GM19324 (cell line): ENCODE results near the gene NT5DC4.

Source experiments
- ATAC-seq: cut with Tn5 transposase; IDR thresholded peaks from one replicate; pipeline ENCODE4 v1.9.1; 2021; ENCODE audit warnings: mild to moderate bottlenecking, moderate library complexity; ENCODE audit not compliant: unreplicated experiment, low FRiP score

Gene NT5DC4

DNA sequence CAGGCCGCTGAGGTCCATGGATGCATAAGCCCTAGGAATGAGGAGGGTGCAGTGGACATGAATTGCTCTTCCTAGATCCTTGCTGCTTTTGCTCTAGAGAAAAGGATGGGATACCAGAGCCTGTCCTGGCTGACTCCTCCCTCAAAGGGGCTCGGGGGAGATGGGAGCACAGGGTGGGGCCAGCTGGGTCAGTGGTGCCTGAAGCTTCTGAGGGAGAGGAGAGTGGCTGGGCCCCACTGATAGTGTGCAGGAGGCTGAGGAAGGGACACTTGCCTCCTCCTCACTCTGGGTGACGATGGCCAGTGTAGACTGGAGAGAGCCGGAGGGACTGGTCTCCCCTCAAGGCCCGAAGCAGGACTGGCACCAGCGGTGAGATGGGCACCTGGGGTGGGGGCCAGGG is at the start of gene NT5DC4:
TSS of gene NT5DC4 (plus strand) at position 236 of the 400 bp plus-strand sequence. CDS start at position 296, 60 bp downstream.
- ATAC-seq, result no peak

DNA sequence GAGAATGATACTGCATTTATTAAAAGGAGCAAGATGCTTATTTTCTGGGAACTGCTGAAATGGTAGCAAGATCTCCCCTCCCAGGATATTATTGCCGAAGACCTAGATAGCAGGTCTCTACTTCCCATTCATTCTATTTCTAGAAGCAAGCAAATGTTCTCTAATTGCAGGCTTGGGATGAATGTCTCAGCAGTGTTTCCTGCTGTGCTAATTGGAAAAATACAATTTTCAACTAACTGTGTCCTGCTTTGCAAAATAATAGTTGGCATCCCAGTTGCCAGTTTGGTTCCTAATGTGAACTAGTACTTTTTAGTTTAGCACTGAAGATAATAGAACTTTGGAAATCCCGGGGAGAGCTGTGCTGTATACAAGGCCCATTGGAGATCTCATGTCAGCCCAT is 49.0 kb upstream of the NT5DC4 start:
- no peak for ATAC-seq

DNA sequence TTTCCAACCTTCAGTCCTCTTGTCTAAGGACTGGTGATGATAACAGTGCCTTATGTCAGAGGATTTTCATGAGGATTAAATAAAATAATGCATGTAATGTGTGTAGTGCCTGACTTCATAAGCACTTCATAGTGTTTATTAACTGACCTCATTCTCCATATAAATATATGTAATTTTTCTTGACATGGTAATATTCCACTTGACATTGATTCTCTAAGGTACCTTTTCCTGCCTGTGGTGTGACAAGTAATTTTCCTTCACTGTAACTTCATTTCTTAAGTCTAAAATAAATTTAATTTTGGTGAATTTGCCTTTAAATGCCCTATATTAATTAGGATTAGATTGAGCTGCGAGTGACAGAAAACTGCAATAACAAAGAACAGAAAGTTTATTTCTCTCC is 47.8 kb upstream of the NT5DC4 start:
- ATAC-seq, result no peak

DNA sequence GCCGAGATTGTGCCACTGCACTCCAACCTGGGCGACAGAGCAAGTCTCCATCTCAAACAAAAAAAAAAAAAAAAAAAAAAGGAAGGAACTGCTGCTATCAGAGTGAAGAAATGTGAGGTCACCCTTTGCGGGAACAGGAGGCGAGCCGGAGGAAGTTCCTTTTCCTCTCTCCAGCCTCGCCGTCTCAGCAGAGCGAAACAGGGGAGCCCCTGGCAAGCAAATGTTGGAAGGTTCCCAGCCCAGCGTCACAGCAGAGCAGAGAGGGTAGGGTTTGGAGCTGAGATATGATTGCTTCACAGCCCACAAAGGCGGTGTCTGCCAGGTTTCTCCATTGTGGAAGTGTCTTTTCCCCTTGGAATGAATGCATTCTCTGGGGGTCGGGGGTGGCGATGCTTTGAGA is 46.6 kb upstream of the NT5DC4 start:
- ATAC-seq, result no peak

DNA sequence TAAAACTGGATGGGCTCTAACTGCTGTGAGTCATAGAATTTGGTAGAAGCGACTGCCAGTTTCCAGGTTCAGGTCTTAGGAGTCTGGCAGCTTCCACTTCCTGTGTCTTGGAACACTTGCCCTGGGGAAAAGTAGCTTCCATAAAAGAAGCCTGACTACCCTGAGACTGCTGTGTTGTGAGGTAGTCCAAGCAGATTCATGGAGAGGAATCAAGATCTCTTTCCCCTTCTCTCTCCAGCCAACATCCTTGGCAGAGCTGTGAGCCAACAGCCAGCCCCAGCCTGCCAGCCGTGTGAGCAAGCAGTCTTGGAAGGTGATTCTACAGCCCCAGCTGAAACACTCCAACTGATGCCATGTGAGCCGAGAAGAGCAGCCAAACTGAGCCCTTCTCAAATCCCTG is 41.3 kb upstream of the NT5DC4 start:
- ATAC-seq, result no peak

DNA sequence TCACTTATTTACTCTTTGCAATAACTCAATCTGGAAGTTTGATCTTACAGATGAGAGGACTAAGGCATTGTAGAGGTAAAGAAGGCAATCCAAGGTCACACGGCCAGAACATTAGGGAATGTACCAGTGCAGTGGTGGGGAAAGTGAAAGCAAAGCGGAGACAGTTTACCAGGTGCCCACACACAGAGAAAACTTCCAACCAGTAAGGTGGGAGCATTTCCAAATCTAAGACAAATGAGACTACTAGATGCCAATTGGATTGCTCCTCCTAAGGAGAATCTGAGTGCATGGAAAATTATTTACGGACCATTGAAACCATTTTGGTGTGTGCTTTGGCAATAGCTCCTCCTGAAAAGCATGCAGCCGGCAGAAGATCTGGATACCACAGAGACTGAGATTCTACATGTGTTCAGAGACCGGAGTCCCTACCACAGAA is 40.1 kb upstream of the NT5DC4 start:
- no peak for ATAC-seq

DNA sequence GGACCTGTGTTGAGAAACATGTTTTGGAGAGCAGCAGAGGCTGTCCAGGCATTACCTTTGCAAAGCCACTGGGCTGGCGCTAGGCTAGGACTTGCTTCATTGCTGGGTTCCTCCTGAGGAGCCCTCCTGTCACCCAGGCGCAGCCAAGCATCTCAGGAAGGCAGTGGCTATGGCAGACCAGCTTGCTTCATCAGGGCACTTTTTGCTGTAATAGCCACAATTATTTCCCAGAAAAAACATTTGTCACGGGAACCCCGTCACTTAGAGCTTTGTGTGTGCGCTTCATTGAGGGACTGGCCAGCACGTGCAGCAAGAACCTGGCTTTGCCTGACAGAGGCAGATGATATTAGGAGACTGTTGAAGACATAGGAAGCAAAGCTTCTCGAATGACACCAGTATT is 38.7 kb upstream of the NT5DC4 start:
- no peak for ATAC-seq

DNA sequence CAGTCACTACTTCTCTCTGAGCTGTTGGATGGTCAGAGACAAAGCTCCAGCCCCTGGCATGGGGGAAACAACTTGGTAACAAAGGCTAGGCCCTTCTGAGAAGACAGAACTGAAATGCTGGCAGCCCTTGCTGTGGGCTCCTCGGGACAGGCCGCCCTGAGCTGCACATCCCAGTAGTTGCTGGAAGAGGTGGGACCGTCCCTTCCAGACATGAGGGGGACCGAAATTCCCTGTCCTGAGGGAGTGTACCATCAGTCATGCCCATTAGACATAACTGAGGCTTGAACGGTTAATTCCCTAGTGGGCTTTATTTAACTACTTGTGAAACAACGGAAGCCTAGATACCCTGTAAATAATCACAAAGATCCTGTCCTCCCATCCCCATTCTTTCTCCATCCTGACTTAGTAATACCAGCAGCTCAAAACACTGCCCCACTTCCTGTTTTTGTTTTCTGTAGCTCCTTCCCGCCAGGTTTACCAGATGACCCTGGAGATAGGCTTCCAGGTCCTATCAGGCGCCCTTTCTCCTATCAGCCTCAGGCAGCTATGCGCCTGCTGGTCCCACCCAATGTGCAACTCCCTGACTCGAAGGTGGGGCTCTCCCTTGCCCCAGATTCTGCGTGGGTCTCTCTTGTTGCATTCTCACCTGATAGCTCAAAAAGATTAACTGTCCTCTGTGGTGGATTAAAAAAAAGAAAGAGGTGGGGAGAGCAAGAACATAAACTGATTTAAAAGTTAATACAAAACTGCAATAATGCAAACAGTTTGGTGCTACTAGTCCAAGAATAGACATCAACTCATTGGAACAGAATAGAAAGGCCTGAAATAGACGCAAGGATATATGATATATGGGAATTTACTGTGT is 37.0 kb upstream of the NT5DC4 start:
- no peak for ATAC-seq

DNA sequence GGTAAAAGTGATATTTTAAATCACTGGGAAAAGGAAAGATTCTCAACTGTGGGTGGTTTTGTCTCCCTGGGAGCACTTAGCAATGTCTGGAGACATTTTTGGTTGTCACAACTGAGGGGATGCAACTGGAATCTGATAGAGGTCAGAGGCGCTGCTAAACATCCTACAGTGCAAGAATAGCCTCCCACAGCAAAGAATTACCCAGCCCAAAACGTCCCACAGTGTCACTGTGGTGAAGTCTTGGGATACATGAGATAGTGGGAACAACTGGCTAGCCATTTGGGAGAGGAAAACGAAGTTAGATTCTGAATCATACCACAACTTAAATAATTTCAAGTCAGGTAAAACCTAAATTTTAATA is 36.4 kb upstream of the NT5DC4 start:
- ATAC-seq, result no peak

DNA sequence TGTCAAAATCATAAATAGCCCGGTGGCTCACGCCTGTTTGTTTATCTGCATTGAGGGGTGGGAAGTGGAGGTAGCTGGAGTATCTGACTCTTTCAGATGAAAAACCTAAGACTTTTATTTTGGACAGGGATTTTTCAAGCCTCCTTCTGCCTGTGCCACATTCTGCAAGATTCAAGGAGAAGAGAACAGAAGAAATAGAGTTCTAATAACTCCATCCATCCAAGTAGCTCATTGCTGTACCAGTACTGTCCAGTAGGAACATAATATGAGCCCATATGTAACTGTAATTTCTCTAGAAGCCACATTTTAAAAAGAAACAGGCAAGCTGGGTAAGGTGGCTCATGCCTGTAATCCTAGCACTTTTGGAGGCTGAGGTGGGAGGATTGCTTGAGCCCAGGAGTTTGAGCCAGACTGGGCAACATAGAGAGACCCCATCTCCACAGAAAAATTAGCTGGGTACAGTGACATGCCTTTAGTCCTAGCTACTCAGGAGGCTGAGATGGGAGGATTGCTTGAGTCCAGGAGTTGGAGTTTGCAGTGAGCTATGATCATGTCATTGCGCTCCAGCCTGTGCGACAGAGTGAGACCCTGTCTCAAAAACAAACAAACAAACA is 35.4 kb upstream of the NT5DC4 start:
- no peak for ATAC-seq

DNA sequence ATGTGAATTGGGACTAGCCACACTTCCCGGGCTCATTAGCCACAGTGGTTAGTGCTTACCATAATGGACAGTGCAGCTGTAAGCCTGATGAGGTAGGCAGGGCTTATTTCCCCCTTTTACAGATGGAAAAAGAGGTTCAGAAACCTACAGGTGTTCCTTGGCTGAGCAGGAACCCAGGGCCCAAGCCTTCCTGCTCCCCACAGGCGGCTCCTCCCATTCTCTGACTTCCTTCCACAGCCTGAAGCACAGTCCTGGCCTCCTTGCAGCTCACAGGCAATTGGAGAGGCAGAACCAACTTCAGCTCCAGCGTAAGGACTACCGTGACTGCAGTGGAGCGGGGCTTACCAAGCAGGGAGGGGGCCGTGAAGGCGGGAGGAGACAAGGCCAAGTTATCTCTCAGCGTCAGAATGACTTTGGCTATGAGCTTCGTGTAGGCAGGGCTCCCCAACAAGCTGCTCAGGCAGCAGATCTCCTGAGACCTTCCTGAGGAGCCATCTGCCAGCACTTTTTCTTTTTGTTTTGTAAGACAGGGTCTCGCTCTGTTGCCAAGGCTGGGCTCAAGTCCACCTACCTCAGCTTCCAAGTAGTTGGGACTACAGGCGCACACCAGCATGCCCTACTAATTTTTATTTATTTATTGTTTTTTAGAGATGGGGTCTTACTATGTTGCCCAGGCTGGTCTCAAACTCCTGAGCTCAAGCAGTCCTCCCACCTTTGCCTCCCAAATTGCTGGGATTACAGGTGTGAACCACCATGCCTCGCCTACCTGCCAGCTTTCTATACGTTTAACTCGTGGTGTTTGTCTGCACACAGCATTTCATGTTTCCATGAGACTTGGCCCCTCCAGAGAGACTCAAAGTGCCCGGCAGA is 34.2 kb upstream of the NT5DC4 start:
- ATAC-seq, result no peak

DNA sequence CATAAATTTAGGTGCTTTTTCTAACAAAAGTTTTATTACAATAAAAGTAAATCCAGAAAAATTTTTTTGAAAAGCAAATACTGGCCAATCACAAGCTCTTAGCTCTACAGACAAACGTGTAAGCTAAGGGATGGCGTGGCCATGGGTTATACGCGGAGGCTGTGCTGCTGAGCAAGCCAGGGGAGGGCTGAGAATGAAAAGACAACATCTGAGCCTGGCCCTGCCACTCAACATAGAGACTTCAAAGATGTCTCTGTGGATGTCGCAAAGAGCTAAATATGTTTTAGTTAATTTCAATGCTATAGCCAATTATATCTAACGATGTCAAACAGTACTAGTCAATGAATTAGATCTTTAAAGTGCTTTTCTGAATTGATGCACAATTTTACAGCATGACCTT is 33.3 kb upstream of the NT5DC4 start:
- no peak for ATAC-seq

DNA sequence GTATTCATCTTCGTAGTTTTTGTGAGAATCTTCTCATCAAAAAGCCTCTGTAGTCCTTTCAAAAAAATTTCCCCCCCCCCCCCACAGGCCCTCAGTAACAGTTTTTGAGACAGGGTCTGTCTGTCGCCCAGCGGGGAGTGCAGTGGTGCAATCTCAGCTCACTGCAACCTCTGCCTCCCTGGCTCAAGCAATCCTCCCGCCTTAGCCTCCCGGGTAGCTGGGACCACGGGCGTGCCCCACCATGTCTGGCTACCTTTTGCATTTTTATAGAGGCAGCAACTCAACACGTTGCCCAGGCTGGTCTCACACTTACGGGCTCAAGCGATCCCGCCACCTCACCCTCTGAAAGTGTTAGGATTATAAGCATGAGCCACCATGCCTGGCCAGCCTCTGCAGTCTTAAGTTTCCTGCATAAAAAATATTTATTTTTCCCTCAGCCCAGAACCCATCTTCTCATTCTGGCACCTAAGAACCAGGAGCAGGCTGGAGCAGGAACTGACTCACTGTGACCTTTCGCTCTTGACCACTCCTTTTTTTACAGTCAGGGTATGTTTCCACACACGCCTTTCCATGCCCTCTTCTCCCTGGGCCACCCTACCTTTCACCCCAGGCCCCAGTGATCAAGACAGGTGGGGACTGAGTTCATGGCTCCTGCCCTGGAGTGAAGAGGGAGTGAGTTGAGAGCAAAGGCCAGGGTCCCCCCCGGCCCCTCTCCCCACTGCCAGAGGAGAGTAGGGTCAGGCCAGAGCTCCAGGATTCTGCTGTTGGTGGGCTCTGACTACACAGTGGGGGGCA is 32.5 kb upstream of the NT5DC4 start:
- ATAC-seq, result no peak

DNA sequence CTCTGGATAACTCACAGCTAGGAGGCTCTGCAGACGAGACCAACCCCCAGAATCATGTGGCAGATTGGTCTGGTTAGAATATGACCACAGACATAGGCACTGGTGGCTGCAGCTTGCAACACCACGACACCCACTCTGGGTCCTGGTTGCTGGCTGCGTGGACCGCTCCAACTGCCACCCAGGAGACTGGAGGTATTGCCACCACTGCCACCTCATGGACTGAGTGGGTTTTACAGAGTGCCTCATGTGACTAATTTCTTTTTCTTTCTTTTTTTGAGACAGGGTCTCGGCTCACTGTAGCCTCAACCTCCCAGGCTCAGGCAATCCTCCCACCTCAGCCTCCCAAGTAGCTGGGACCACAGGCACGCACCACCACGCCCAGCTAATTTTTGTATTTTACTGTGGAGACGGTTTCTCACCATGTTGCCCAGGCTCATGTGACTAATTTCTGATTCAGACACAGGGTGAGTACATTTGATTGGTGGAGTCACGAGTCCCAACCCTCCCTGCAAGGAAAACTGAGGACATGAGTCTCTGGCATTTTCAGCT is 29.9 kb upstream of the NT5DC4 start:
- peak; percentile 44 for ATAC-seq

DNA sequence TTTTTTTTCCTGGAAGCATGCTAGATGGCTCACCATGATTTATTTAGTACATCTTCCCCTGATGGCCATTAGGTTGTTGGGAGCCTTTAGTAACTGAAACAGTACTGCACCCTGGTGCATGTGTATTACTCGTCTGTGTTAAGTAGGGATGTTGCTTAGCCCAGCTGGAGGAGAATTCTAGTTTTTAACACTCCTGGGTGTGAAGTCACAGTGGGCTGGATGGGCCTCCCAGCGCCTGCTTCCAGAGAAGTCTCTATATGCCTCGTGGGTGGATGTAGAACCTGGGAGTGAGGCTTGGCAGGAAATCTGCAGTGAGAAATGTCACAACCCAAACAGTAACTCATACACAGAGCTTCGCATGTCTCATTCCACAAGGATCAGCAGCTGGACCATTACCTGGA is 28.9 kb upstream of the NT5DC4 start:
- ATAC-seq, result no peak

DNA sequence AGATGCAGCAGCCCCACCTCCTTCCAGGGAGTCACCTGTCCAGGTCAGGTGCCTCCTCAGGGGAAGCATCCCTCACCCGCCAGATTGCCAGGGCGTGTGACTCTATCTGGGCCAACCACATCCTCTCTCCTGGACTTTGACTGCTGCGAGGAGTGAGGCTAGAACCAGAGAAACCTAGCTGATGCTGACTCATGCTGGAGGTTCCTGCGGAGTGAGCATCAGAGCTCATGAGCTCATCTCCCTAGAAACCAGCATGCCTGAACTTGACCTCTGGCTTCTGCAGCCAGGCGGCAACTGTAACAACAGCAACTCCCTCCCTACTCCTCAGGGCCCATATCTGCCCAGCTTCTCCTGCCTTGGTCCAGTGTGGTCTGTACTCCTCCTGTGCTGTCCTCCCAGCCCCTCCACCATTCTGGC is 28.3 kb upstream of the NT5DC4 start:
- peak; percentile 76 for ATAC-seq

DNA sequence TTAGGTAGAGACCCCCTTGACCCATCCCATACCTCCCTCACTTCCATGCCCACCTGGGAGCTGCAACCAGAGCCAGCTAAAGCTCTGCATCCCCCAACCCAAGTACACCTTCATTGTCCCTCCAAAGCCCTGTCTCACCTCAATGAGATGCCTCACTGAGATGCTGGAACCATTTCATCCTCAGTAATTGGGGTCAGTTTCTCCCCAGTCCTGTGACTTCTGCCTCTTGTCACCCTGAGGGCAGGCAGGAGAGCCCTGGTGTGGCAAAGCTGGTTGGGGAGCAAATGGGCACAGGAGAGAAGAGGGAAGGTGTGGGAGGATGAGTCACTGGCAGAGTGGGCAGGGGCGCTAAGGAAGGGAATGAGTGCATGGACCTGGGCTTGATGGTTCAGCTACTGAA is 27.9 kb upstream of the NT5DC4 start:
- ATAC-seq, result no peak

DNA sequence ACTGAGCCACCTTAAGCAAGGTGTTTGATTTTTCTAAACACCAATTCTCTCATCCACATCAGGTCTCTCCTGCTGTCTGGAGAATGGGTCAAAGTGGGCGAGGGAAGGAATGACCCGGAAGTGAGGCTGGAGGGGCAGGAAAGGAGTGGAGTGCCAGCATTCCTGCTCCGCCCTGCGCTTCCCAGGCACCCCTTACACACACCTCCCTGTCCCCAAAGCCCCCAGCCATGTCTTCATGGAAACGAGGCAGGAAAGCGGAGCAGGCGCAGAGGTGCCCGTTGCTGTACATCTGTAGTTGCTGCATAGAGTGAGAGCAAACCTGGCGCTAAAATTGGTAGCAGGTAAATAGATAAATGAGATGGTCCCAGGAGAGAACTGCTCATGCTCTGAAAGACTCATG is 27.2 kb upstream of the NT5DC4 start:
- ATAC-seq, result no peak

DNA sequence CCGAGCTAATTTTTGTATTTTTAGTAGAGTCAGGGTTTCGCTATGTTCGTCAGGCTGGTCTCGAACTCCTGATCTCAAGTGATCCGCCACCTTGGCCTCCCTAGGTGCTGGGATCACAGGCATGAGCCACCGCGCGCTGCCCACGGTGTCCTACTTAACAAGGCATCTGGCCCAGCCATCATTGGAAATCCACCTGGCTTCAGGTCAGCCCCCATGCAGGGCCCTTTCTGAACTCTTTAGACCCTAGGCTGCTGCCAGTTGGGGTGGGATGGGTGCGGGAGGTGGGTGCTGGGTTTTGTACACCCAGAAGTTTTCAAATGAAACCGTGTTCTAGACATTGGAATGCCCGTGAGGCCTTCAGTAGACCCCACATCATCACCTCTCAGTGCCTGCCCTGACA is 26.6 kb upstream of the NT5DC4 start:
- ATAC-seq, result no peak

DNA sequence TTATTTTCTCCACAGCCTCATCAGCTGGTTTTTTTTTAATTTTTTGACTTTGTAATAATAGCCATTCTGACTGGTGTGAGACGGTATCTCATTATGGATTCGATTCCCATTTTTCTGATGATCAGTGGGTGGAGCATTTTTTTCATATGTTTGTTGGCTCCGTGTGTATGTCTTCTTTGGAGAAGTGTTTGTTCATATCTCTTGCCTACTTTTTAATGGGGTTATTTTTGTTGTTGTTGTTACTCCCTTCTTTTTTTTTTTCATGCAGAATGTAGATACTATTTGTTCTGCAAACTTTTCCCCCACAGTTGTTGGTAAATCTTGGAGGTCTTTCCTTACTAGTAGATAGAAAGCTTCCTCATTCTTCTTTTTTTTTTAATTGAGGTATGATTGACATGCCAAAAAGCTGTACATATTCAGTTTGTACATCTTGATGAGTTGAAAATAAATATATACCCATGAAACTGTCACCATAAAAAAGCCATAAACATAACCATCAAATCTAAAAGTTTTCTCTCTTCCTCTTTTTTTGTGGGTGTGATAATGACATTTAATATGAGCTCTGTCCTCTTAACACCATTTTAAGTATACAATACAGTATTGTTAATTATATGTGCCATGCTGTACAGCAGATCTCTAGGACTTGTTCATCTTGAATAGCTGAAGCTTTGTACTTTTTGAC is 21.8 kb upstream of the NT5DC4 start:
- no peak for ATAC-seq
